ENCODE measurements around the gene SART3. TPM values are rescaled to one million over a fixed set of nuclear protein-coding genes. Genes with fewer than 3 reads are reported as not detected.

The SART3 gene
- total and polyA plus RNA-seq, 2 of the 13 experiments (the other 11 are each of a cell fraction or from before 2014, with no cell fraction given), result 16.1 to 69.9 TPM

GRCh38 chr12:108514973-108515814 lies 45.8 kb downstream of the SART3 start, which contains the start of gene FICD (continued):
- TF ChIP-seq KLF12 (CRISPR knock-in tag; IDR thresholded peaks at IDR 0.05; ENCODE audit: borderline replicate concordance), result no peak
- TF ChIP-seq THAP9 (CRISPR knock-in tag; IDR thresholded peaks at IDR 0.05; ENCODE audit: borderline replicate concordance), result no peak
- TF ChIP-seq BATF2 (CRISPR knock-in tag; IDR thresholded peaks at IDR 0.05), result no peak
- no peak for TF ChIP-seq ZNF354B (CRISPR knock-in tag; IDR thresholded peaks at IDR 0.05)
- no peak for TF ChIP-seq ZNF615 (CRISPR knock-in tag; IDR thresholded peaks at IDR 0.05; ENCODE audit: borderline replicate concordance)
- TF ChIP-seq MZF1 (CRISPR knock-in tag; IDR thresholded peaks at IDR 0.05; ENCODE audit: borderline replicate concordance), result no peak
- TF ChIP-seq ZNF740 (CRISPR knock-in tag; IDR thresholded peaks at IDR 0.05), result no peak
- TF ChIP-seq SALL2 (CRISPR knock-in tag; IDR thresholded peaks at IDR 0.05), result 0 out of 2 replicates have a peak, but pooled peaks have one; percentile 53
- no peak for TF ChIP-seq IKZF4 (CRISPR knock-in tag; IDR thresholded peaks at IDR 0.05; ENCODE audit: borderline replicate concordance, low read depth, not compliant biosample characterization)
- TF ChIP-seq HOXA7 (CRISPR knock-in tag; IDR thresholded peaks at IDR 0.05), result no peak
- no peak for TF ChIP-seq GPN1 (CRISPR knock-in tag; IDR thresholded peaks at IDR 0.05; ENCODE audit: borderline replicate concordance)
- TF ChIP-seq MTA1 (CRISPR knock-in tag; IDR thresholded peaks at IDR 0.05; ENCODE audit: borderline replicate concordance), result no peak
- TF ChIP-seq ZBTB7A (CRISPR knock-in tag; IDR thresholded peaks at IDR 0.05), result no peak
- no peak for TF ChIP-seq PPARG (CRISPR knock-in tag; conservative IDR thresholded peaks at IDR 0.05)
- no peak for TF ChIP-seq PAWR (CRISPR knock-in tag; IDR thresholded peaks at IDR 0.05; ENCODE audit: borderline replicate concordance)
- TF ChIP-seq MXI1 (IDR thresholded peaks at IDR 0.05; ENCODE audit: borderline replicate concordance, low read depth, low read length), result peak; percentile 76; the same call in 1 of the 3 replicates
- TF ChIP-seq ZNF891 (CRISPR knock-in tag; IDR thresholded peaks at IDR 0.05), result peak; percentile 28; the same call in 1 of the 2 replicates
- TF ChIP-seq PLRG1 (conservative IDR thresholded peaks at IDR 0.05), result no peak
- no peak for TF ChIP-seq ZMAT3 (CRISPR knock-in tag; conservative IDR thresholded peaks at IDR 0.05)
- TF ChIP-seq FOXM1 (CRISPR knock-in tag; IDR thresholded peaks at IDR 0.05), result no peak
- TF ChIP-seq MEIS2 (CRISPR knock-in tag; IDR thresholded peaks at IDR 0.05), result no peak
- no peak for TF ChIP-seq NBN (conservative IDR thresholded peaks at IDR 0.05)
- no peak for TF ChIP-seq MEIS1 (CRISPR knock-in tag; IDR thresholded peaks at IDR 0.05; ENCODE audit: borderline replicate concordance)
- TF ChIP-seq ATF3 (CRISPR knock-in tag; IDR thresholded peaks at IDR 0.05), result no peak
- TF ChIP-seq ZNF513 (CRISPR knock-in tag; conservative IDR thresholded peaks at IDR 0.05), result no peak

Data from HepG2 (cell line).